ENCODE results near the gene MYO1H. TPM values are rescaled to one million over a fixed set of nuclear protein-coding genes. Genes with fewer than 3 reads are reported as not detected.

The MYO1H gene
- total RNA-seq, 1 donor from 2014 or later = not detected

DNA sequence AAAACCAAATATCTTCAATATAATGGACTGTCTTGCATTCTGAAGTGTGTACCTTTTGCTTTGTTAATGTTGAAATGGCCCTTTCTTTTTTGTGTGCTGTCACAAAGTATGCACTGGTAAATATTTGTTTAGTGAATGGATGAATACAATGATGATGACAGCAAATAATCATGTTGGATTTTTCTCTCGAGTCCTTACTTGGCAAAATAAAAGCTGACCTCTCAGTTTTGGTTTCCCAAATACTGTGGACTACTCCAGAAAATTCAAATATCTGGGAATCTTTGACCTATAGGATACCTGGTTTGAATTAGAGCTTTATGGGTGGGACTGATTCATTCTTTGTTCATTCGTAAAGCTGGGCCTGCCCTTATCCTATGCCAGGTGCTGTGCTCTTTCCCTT lies 135.2 kb downstream of the MYO1H start:
- Histone ChIP-seq H3K4me2 (no peak overlapping the region), H3K79me2 (ENCODE audit: low read depth) (peaks cover 24% of the 10 kb centered on the region), H3F3A (ENCODE audit: low read depth) (no peaks in the 10 kb centered on the region), H3K36me3 (no peaks in the 10 kb centered on the region), H3K9ac (no peak overlapping the region), H4K20me1 (ENCODE audit: low read depth) (peaks cover 2% of the 10 kb centered on the region), H3K4me3 (no peak overlapping the region), H2AFZ (replicated peaks) (no peak overlapping the region), H3K27me3 (no peaks in the 10 kb centered on the region), H3K27ac (no peak overlapping the region), H3K9me3 (ENCODE audit: low read depth) (no peaks in the 10 kb centered on the region), H3K4me1 (peaks cover 7% of the 10 kb centered on the region)
- peaks cover 2% of the 10 kb centered on the region for H3K27me3 Mint-ChIP-seq (ENCODE audit: insufficient read depth, low read depth)
- DNase-seq (ENCODE audit: low spot score) = no peak
- H3K27ac Mint-ChIP-seq = no peak overlapping the region
- H3K9me3 Mint-ChIP-seq = no peaks in the 10 kb centered on the region
- TF ChIP-seq EZH2phosphoT487 (IDR thresholded peaks at IDR 0.05) = no peak
- TF ChIP-seq CTCF (IDR thresholded peaks at IDR 0.05) = no peak
- no peak for TF ChIP-seq EZH2 (IDR thresholded peaks at IDR 0.05)
- peaks cover 10% of the 10 kb centered on the region for H3K4me1 Mint-ChIP-seq
- H3K36me3 Mint-ChIP-seq = peaks cover 10% of the 10 kb centered on the region
- H3K4me3 Mint-ChIP-seq = no peak overlapping the region

DNA sequence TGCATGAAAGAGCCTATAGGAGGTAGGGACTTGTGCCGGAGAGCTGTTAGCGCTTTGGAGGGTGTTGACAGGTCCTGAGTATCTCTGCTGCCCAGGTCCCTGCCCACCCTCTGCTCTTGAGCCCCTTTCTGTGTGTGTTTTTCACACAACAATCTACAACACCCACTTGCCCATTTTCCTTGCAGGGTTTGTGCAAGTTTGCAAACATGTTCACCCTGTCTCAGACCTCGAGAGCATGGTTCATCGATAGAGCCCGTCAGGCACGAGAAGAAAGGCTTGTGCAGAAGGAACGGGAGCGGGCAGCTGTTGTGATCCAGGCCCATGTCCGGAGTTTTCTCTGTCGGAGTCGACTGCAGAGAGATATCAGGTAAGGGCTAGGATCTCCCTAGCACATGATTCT lies 135.6 kb downstream of the MYO1H start:
- Histone ChIP-seq H3K4me2 (no peak overlapping the region), H4K20me1 (ENCODE audit: low read depth) (peaks cover 2% of the 10 kb centered on the region), H3K4me1 (peaks cover 4% of the 10 kb centered on the region), H2AFZ (replicated peaks) (no peak overlapping the region), H3K4me3 (no peak overlapping the region), H3K79me2 (ENCODE audit: low read depth) (peaks cover 19% of the 10 kb centered on the region), H3K9ac (no peak overlapping the region), H3K36me3 (no peaks in the 10 kb centered on the region), H3K27me3 (no peaks in the 10 kb centered on the region), H3K27ac (no peak overlapping the region), H3K9me3 (ENCODE audit: low read depth) (no peaks in the 10 kb centered on the region), H3F3A (ENCODE audit: low read depth) (no peaks in the 10 kb centered on the region)
- H3K27me3 Mint-ChIP-seq (ENCODE audit: insufficient read depth, low read depth) = peaks cover 2% of the 10 kb centered on the region
- H3K9me3 Mint-ChIP-seq = no peaks in the 10 kb centered on the region
- H3K4me1 Mint-ChIP-seq = peaks cover 10% of the 10 kb centered on the region
- no peak overlapping the region for H3K4me3 Mint-ChIP-seq
- DNase-seq (ENCODE audit: low spot score) = no peak
- H3K27ac Mint-ChIP-seq = no peak overlapping the region
- TF ChIP-seq EZH2phosphoT487 (IDR thresholded peaks at IDR 0.05) = no peak
- no peak for TF ChIP-seq EZH2 (IDR thresholded peaks at IDR 0.05)
- no peak for TF ChIP-seq CTCF (IDR thresholded peaks at IDR 0.05)
- H3K36me3 Mint-ChIP-seq = peaks cover 10% of the 10 kb centered on the region

GRCh38 chr12:109485201-109485600 lies 137.5 kb downstream of the MYO1H start:
- Histone ChIP-seq H3K27me3 (no peaks in the 10 kb centered on the region), H3K4me1 (no peaks in the 10 kb centered on the region), H3F3A (ENCODE audit: low read depth) (no peaks in the 10 kb centered on the region), H2AFZ (replicated peaks) (no peak overlapping the region), H3K36me3 (no peaks in the 10 kb centered on the region), H4K20me1 (ENCODE audit: low read depth) (peaks cover 2% of the 10 kb centered on the region), H3K79me2 (ENCODE audit: low read depth) (peaks cover under 1% of the 10 kb centered on the region), H3K4me3 (no peak overlapping the region), H3K27ac (no peak overlapping the region), H3K9me3 (ENCODE audit: low read depth) (no peaks in the 10 kb centered on the region), H3K4me2 (no peak overlapping the region), H3K9ac (no peak overlapping the region)
- Mint-ChIP-seq H3K27ac (no peak overlapping the region), H3K9me3 (no peaks in the 10 kb centered on the region), H3K4me3 (no peak overlapping the region), H3K27me3 (ENCODE audit: insufficient read depth, low read depth) (peaks cover 2% of the 10 kb centered on the region), H3K36me3 (peaks cover 13% of the 10 kb centered on the region), H3K4me1 (no peaks in the 10 kb centered on the region)
- TF ChIP-seq CTCF (IDR thresholded peaks at IDR 0.05) (no peak), EZH2phosphoT487 (IDR thresholded peaks at IDR 0.05) (no peak), EZH2 (IDR thresholded peaks at IDR 0.05) (no peak)
- DNase-seq (ENCODE audit: low spot score) = no peak

All from neural progenitor cell (in vitro differentiated cells).